ENCODE data around the gene TNXB. TPM values are rescaled to one million over a fixed set of nuclear protein-coding genes. Genes with fewer than 3 reads are reported as not detected.
A peak's percentile ranks its signal among the peaks of the same experiment; 100 is the strongest.

The TNXB gene
- total and polyA plus RNA-seq, 9 of the 15 experiments (the other 6 are each of a cell fraction or from before 2014, with no cell fraction given), result 0.14 to 28.1 (median 12.4) TPM

- no peak for TF ChIP-seq ZNF280B (CRISPR knock-in tag; IDR thresholded peaks at IDR 0.05)
- no peak for TF ChIP-seq ZKSCAN1 (IDR thresholded peaks at IDR 0.05; ENCODE audit: low read depth, low read length)
- no peak for TF ChIP-seq CEBPG (CRISPR knock-in tag; IDR thresholded peaks at IDR 0.05)
- no peak for TF ChIP-seq CEBPG (tag; conservative IDR thresholded peaks at IDR 0.05 in 1 of 2, IDR thresholded peaks at IDR 0.05 in 1 of 2)
- no peak for TF ChIP-seq JUNB (CRISPR knock-in tag; conservative IDR thresholded peaks at IDR 0.05)
- TF ChIP-seq MCM7 (IDR thresholded peaks at IDR 0.05), result no peak
- no peak; the same call in 1 of the 2 replicates for TF ChIP-seq HDAC2 (IDR thresholded peaks at IDR 0.05)
- TF ChIP-seq POU5F1 (IDR thresholded peaks at IDR 0.05; ENCODE audit: borderline replicate concordance, low read depth, low read length, partially characterized antibody), result no peak
- no peak for TF ChIP-seq HSF4 (CRISPR knock-in tag; IDR thresholded peaks at IDR 0.05; ENCODE audit: borderline replicate concordance)
- 0 out of 2 replicates have a peak, but pooled peaks have one; percentile 32 for TF ChIP-seq HBP1 (CRISPR knock-in tag; IDR thresholded peaks at IDR 0.05)
- TF ChIP-seq, protein P1, sequence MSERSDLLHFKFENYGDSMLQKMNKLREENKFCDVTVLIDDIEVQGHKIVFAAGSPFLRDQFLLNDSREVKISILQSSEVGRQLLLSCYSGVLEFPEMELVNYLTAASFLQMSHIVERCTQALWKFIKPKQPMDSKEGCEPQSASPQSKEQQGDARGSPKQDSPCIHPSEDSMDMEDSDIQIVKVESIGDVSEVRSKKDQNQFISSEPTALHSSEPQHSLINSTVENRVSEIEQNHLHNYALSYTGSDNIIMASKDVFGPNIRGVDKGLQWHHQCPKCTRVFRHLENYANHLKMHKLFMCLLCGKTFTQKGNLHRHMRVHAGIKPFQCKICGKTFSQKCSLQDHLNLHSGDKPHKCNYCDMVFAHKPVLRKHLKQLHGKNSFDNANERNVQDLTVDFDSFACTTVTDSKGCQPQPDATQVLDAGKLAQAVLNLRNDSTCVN (CRISPR knock-in tag; IDR thresholded peaks at IDR 0.05), result no peak
- no peak for TF ChIP-seq HOXB6 (CRISPR knock-in tag; IDR thresholded peaks at IDR 0.05; ENCODE audit: borderline replicate concordance)
- TF ChIP-seq, protein P2, sequence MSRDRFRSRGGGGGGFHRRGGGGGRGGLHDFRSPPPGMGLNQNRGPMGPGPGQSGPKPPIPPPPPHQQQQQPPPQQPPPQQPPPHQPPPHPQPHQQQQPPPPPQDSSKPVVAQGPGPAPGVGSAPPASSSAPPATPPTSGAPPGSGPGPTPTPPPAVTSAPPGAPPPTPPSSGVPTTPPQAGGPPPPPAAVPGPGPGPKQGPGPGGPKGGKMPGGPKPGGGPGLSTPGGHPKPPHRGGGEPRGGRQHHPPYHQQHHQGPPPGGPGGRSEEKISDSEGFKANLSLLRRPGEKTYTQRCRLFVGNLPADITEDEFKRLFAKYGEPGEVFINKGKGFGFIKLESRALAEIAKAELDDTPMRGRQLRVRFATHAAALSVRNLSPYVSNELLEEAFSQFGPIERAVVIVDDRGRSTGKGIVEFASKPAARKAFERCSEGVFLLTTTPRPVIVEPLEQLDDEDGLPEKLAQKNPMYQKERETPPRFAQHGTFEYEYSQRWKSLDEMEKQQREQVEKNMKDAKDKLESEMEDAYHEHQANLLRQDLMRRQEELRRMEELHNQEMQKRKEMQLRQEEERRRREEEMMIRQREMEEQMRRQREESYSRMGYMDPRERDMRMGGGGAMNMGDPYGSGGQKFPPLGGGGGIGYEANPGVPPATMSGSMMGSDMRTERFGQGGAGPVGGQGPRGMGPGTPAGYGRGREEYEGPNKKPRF (IDR thresholded peaks at IDR 0.05; ENCODE audit: low read depth, low read length), result no peak
- TF ChIP-seq PHTF2 (CRISPR knock-in tag; IDR thresholded peaks at IDR 0.05), result no peak
- TF ChIP-seq SNIP1 (IDR thresholded peaks at IDR 0.05; ENCODE audit: low read depth), result no peak
- no peak for TF ChIP-seq ZNF239 (CRISPR knock-in tag; IDR thresholded peaks at IDR 0.05)
- peak; percentile 3 for TF ChIP-seq ZNF146 (CRISPR knock-in tag; IDR thresholded peaks at IDR 0.05; ENCODE audit: unreplicated experiment)
- no peak for TF ChIP-seq ZFP91 (CRISPR knock-in tag; IDR thresholded peaks at IDR 0.05)
- TF ChIP-seq CC2D1A (IDR thresholded peaks at IDR 0.05), result no peak
- no peak for TF ChIP-seq SMARCE1 (IDR thresholded peaks at IDR 0.05)
- TF ChIP-seq ARID2 (IDR thresholded peaks at IDR 0.05), result no peak
These were observed 61.0 kb downstream of the TNXB start (continued) for GRCh38 chr6:32047855-32048766.

Data from K562 (cell line).